ENCODE measurements around the gene ANKIB1. TPM values are rescaled to one million over a fixed set of nuclear protein-coding genes. Genes with fewer than 3 reads are reported as not detected.

The ANKIB1 gene
- polyA plus RNA-seq, 1 donor (not counting 4 experiments of a cell fraction or from before 2014, with no cell fraction given) = 37.0 TPM

DNA sequence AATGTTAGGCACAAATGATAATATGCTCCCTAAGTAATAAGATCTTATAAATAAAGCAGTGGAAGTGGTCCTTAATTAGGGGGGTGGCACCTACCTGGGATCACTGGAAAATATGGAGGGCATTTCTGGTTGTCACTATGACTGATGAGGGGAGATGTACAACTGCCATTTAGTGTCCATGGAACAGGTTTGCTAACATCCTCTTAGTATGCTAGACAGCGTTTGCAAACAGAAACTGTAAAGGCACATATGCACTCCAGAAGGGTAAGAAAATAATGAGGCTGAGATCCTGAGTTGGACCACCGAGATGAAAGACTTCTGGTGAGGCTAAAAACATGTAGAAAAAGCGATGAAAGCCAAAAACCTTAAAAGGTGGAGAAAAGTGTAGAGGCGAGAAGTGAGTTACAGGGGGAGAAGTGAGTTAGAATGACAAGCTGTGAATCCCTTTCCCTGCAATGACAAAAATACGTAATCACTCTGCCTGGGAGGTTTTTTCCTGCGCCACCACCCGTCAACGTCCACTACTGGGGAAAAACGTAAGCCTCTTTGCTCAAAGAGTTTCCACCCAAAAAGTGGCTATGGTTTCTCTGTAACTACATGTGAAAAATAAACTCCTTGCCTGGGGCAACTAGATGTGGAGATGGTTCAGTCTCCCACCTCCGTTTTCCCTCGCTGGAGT lies 827 bp upstream of the ANKIB1 start:
- TF ChIP-seq, protein P1, sequence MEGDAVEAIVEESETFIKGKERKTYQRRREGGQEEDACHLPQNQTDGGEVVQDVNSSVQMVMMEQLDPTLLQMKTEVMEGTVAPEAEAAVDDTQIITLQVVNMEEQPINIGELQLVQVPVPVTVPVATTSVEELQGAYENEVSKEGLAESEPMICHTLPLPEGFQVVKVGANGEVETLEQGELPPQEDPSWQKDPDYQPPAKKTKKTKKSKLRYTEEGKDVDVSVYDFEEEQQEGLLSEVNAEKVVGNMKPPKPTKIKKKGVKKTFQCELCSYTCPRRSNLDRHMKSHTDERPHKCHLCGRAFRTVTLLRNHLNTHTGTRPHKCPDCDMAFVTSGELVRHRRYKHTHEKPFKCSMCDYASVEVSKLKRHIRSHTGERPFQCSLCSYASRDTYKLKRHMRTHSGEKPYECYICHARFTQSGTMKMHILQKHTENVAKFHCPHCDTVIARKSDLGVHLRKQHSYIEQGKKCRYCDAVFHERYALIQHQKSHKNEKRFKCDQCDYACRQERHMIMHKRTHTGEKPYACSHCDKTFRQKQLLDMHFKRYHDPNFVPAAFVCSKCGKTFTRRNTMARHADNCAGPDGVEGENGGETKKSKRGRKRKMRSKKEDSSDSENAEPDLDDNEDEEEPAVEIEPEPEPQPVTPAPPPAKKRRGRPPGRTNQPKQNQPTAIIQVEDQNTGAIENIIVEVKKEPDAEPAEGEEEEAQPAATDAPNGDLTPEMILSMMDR (optimal IDR thresholded peaks at IDR 0.05 in 1 of 3, IDR thresholded peaks at IDR 0.05 in 1 of 3, conservative IDR thresholded peaks at IDR 0.05 in 1 of 3; ENCODE audit: extremely low read depth in 1 of 3, insufficient read depth in 2 of 3, low read length in 3 of 3) = peak in 1 of 3 experiments; percentile 8
- TF ChIP-seq EZH2 (IDR thresholded peaks at IDR 0.05; ENCODE audit: low read length) = no peak

DNA sequence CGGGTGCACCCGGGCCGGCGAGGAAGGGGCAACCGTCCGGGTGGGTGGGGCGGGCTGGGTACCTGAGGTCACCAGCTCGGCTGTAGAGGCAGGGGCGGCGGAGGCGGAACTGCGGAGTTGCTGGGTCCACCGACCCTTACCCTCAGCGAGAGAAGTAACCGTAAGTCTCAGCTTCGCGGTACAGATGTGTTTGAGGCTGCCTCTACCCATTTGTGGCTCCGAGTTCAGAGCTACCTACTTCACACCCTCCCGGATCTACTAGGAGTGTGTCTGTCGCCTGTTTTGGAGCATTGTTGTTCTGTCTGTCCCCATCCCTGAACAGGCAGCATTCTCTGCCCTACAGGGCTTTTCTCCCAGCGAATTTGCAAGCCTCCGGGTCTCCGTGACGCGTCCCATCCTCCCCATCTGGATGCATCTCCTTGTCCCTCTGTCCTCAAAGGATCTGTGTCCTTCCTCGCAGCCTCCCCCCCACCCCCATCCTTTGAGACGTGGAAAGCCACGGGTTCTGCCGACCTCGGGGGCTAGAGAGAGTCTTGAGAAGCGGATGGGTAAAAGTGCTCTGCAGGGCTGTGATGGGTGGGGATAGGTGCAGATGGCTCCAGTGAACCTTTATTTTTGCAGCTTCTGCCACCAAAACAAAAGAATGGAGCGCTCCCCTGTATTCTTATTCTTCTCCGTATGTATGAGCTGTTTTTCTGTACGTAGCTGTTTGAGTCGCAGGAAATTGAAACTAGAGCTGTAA lies 757 bp downstream of the ANKIB1 start:
- peak overlapping the region; percentile 100 for H2AFZ ChIP-seq (ENCODE audit: control insufficient read depth, low read length)
- no peaks in the 10 kb centered on the region for H3K9me1 ChIP-seq (ENCODE audit: control insufficient read depth, extremely low read depth, insufficient read depth, low read length)
- H3K36me3 ChIP-seq (ENCODE audit: control insufficient read depth in 2 of 2, extremely low read depth in 1 of 2, insufficient read depth in 2 of 2, low read length in 2 of 2) = peaks cover 0 to 2% of the 10 kb centered on the region in 2 experiments
- peaks cover 35% of the 10 kb centered on the region for H3K4me1 ChIP-seq (ENCODE audit: control insufficient read depth, extremely low read depth, insufficient read depth, low read length)
- dilution Hi-C loops (cut with MboI; ENCODE audit: extremely low pct_ligation_motif_present, low sequenced_read_pairs) = no loop called here
- no peak for TF ChIP-seq EZH2 (IDR thresholded peaks at IDR 0.05; ENCODE audit: low read length)
- TF ChIP-seq, protein P1 (optimal IDR thresholded peaks at IDR 0.05 in 1 of 3, IDR thresholded peaks at IDR 0.05 in 1 of 3, conservative IDR thresholded peaks at IDR 0.05 in 1 of 3; ENCODE audit: extremely low read depth in 1 of 3, insufficient read depth in 2 of 3, low read length in 3 of 3) = no peak
- no peaks in the 10 kb centered on the region for H3K27me3 ChIP-seq (ENCODE audit: control insufficient read depth, extremely low read depth, insufficient read depth, low read length)
- FAIRE-seq (no peak), DNase-seq (ENCODE audit: low read depth, low spot score) (no peak)
- peak overlapping the region; percentile 93 for H3K4me2 ChIP-seq (ENCODE audit: control insufficient read depth, extremely low read depth, insufficient read depth, low read depth, low read length)
- H3K27ac ChIP-seq (ENCODE audit: control insufficient read depth, insufficient read depth, low read length) = peak overlapping the region; percentile 88
- H3K4me3 ChIP-seq (ENCODE audit: control insufficient read depth in 2 of 3, extremely low read depth in 1 of 3, insufficient read depth in 2 of 3, low read depth in 1 of 3, low read length in 3 of 3) = peak overlapping the region; percentile 57 to 97 (median 81)
- no peaks in the 10 kb centered on the region for H3K9me3 ChIP-seq (ENCODE audit: control insufficient read depth, low read depth, low read length)
- H4K20me1 ChIP-seq (ENCODE audit: control insufficient read depth, extremely low read depth, insufficient read depth, low read length) = no peaks in the 10 kb centered on the region
- H3K79me2 ChIP-seq (ENCODE audit: control insufficient read depth, insufficient read depth, low read length) = peaks cover 79% of the 10 kb centered on the region
- H3K9ac ChIP-seq (ENCODE audit: control insufficient read depth, extremely low read depth, insufficient read depth, low read length) = peak overlapping the region; percentile 97

More for the DNA sequence above, 827 bp upstream of the ANKIB1 start:
- Histone ChIP-seq H3K4me1 (ENCODE audit: control insufficient read depth, extremely low read depth, insufficient read depth, low read length) (peaks cover 24% of the 10 kb centered on the region), H3K9me3 (ENCODE audit: control insufficient read depth, low read depth, low read length) (no peaks in the 10 kb centered on the region), H3K79me2 (ENCODE audit: control insufficient read depth, insufficient read depth, low read length) (peaks cover 68% of the 10 kb centered on the region), H3K36me3 (ENCODE audit: control insufficient read depth in 2 of 2, extremely low read depth in 1 of 2, insufficient read depth in 2 of 2, low read length in 2 of 2) (peaks cover 0 to 12% of the 10 kb centered on the region in 2 experiments), H4K20me1 (ENCODE audit: control insufficient read depth, extremely low read depth, insufficient read depth, low read length) (no peaks in the 10 kb centered on the region), H2AFZ (ENCODE audit: control insufficient read depth, low read length) (peak overlapping the region; percentile 100), H3K9me1 (ENCODE audit: control insufficient read depth, extremely low read depth, insufficient read depth, low read length) (no peaks in the 10 kb centered on the region), H3K4me3 (ENCODE audit: control insufficient read depth in 2 of 3, extremely low read depth in 1 of 3, insufficient read depth in 2 of 3, low read depth in 1 of 3, low read length in 3 of 3) (peak overlapping the region; percentile 57 to 97 (median 81)), H3K27me3 (ENCODE audit: control insufficient read depth, extremely low read depth, insufficient read depth, low read length) (no peaks in the 10 kb centered on the region), H3K4me2 (ENCODE audit: control insufficient read depth, extremely low read depth, insufficient read depth, low read depth, low read length) (peak overlapping the region; percentile 96), H3K27ac (ENCODE audit: control insufficient read depth, insufficient read depth, low read length) (peak overlapping the region; percentile 88), H3K9ac (ENCODE audit: control insufficient read depth, extremely low read depth, insufficient read depth, low read length) (peak overlapping the region; percentile 97)
- dilution Hi-C loops (cut with MboI; ENCODE audit: extremely low pct_ligation_motif_present, low sequenced_read_pairs) = no loop called here
- FAIRE-seq = peak; percentile 36
- no peak for DNase-seq (ENCODE audit: low read depth, low spot score)
